ENCODE results near the gene FLNB. TPM values are rescaled to one million over a fixed set of nuclear protein-coding genes. Genes with fewer than 3 reads are reported as not detected.

The FLNB gene
- total RNA-seq, 4 donors from 2014 or later: 116 to 533 (median 439) TPM

GRCh38 chr3:58084166-58084565, 75.9 kb downstream of the FLNB start:
- TF ChIP-seq POLR2A (IDR thresholded peaks at IDR 0.05) (no peak), CTCF (IDR thresholded peaks at IDR 0.05) (no peak)
- Histone ChIP-seq H3K27me3 (no peaks in the 10 kb centered on the region), H3K27ac (no peak overlapping the region), H3K4me1 (peaks cover 0 to 5% (median 0%) of the 10 kb centered on the region in 4 donors), H3K36me3 (peaks cover 0 to 53% (median 3%) of the 10 kb centered on the region in 3 donors), H3K4me3 (no peak overlapping the region), H3K9me3 (no peaks in the 10 kb centered on the region)
- no peak for DNase-seq

- peaks cover 0 to 5% (median 0%) of the 10 kb centered on the region in 4 donors for H3K4me1 ChIP-seq
- H3K4me3 ChIP-seq: no peak overlapping the region
- H3K27me3 ChIP-seq: no peaks in the 10 kb centered on the region
- DNase-seq: no peak
- TF ChIP-seq CTCF (IDR thresholded peaks at IDR 0.05): no peak
- TF ChIP-seq POLR2A (IDR thresholded peaks at IDR 0.05): no peak
- peaks cover 0 to 45% (median 3%) of the 10 kb centered on the region in 3 donors for H3K36me3 ChIP-seq
- H3K9me3 ChIP-seq: no peaks in the 10 kb centered on the region
- H3K27ac ChIP-seq: no peak overlapping the region
These were observed 76.7 kb downstream of the FLNB start for GRCh38 chr3:58084788-58085543.

DNA sequence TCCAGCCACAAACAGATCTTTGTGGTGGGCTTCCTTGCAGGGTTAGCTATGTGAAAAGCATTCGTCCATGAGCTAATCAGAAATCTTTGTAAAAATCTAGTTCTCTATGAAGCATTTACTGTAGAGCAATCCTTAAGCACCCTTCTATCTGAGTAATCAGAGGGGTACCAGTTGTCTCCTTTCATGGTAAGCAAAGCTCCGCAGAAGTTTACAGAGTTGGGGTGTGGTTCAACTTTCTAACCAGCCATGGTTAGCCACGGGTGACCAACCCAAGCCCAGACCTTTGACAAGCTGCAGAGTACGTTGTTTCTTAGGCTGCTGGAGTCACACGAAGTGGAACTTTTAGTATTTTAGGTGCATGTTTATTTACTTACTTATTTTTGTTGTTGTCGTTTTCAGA, 77.4 kb downstream of the FLNB start:
- H3K27ac ChIP-seq: no peak overlapping the region
- TF ChIP-seq CTCF (IDR thresholded peaks at IDR 0.05) (no peak), POLR2A (IDR thresholded peaks at IDR 0.05) (no peak)

GRCh38 chr3:58088501-58088900, 80.3 kb downstream of the FLNB start:
- no peaks in the 10 kb centered on the region for H3K9me3 ChIP-seq
- DNase-seq: no peak

More for the DNA sequence above, 77.4 kb downstream of the FLNB start:
- Histone ChIP-seq H3K36me3 (peaks cover 0 to 39% (median 3%) of the 10 kb centered on the region in 3 donors), H3K27me3 (no peaks in the 10 kb centered on the region), H3K4me1 (peaks cover 0 to 5% (median 0%) of the 10 kb centered on the region in 4 donors), H3K4me3 (no peak overlapping the region), H3K9me3 (no peaks in the 10 kb centered on the region)
- DNase-seq: no peak

DNA sequence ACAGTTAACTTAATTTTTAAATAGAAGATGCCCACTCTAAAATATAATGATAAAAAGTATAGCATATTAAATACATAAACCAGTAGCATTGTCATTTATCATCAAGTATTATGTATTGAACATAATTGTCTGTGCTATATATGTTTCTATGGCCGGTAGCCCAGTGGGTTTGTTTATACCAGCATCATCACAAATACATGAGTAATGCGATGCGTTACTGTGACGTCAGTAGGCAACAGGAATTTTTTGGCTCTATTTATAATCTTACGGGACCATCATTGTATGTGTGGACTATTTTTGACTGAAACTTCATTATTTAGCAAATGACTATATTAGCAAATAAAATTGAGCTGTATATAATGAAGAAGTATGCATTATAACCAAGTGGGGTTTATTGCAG, 82.1 kb downstream of the FLNB start:
- H3K9me3 ChIP-seq: no peaks in the 10 kb centered on the region
- H3K4me3 ChIP-seq: no peak overlapping the region
- TF ChIP-seq POLR2A (IDR thresholded peaks at IDR 0.05) (no peak), CTCF (IDR thresholded peaks at IDR 0.05) (no peak)
- no peak overlapping the region for H3K27ac ChIP-seq
- H3K36me3 ChIP-seq: peaks cover 0 to 40% (median 0%) of the 10 kb centered on the region in 3 donors
- peaks cover 0 to 2% (median 0%) of the 10 kb centered on the region in 4 donors for H3K4me1 ChIP-seq
- no peaks in the 10 kb centered on the region for H3K27me3 ChIP-seq
- DNase-seq: no peak

More at GRCh38 chr3:58088501-58088900, 80.3 kb downstream of the FLNB start:
- H3K4me3 ChIP-seq: no peak overlapping the region
- H3K4me1 ChIP-seq: peaks cover 0 to 5% (median 0%) of the 10 kb centered on the region in 4 donors
- TF ChIP-seq CTCF (IDR thresholded peaks at IDR 0.05): no peak
- no peak for TF ChIP-seq POLR2A (IDR thresholded peaks at IDR 0.05)
- peaks cover 0 to 27% (median 0%) of the 10 kb centered on the region in 3 donors for H3K36me3 ChIP-seq
- H3K27me3 ChIP-seq: no peaks in the 10 kb centered on the region
- no peak overlapping the region for H3K27ac ChIP-seq

Measured in Peyer's patch (tissue), 4 donors.